Urinary bladder (tissue), 4 donors: ENCODE data around the gene CXCR2. TPM values are rescaled to one million over a fixed set of nuclear protein-coding genes. Genes with fewer than 3 reads are reported as not detected.

Experiments
- DNase-seq: peaks from one replicate; pipeline ENCODE4 v3.0.0-alpha.2; 2015; ENCODE audit errors: extremely low spot score
- H3K27ac ChIP-seq: one replicate; pipeline ENCODE4 v1.5.1; 2013; ENCODE audit warnings: low read depth, mild to moderate bottlenecking, moderate library complexity
- H3K36me3 ChIP-seq: one replicate; pipeline ENCODE4 v1.6.1; 2013; ENCODE audit warnings: mild to moderate bottlenecking, moderate library complexity; ENCODE audit not compliant: insufficient read depth
- H3K4me1 ChIP-seq: one replicate; pipeline ENCODE4 v1.6.1; 2013; ENCODE audit warnings: mild to moderate bottlenecking, moderate library complexity; ENCODE audit not compliant: insufficient read depth
- H3K4me3 ChIP-seq: one replicate; pipeline ENCODE4 v1.5.1; 2013; ENCODE audit warnings: low read depth, low read length
- WGBS: extraction: QIAGEN DNeasy Blood & Tissue Kit; methylation state at CpG from one replicate; pipeline ENCODE4 v1.1.7; 2013; 5-methylcytosine and 5-hydroxymethylcytosine counted together
- polyA plus RNA-seq: library from polyadenylated mRNA; stranded (reverse); fragments of 200-250 nt; gene quantifications from one replicate; pipeline ENCODE4 v1.2.3, GENCODE V29; 2013
- total RNA-seq: library from RNA; depleted of rRNA; stranded (reverse); fragments of >200 nt; gene quantifications from one replicate; pipeline ENCODE4 v1.2.3, GENCODE V29; 2014
- donor health status: healthy with polysubstance abuse.
- donor health status: healthy.

Gene CXCR2
- total RNA-seq = 0.48 TPM
- polyA plus RNA-seq = 0.77 TPM

GRCh38 chr2:218125626-218126080 is at the start of gene CXCR2:
CXCR2 (plus strand) TSS chr2:218126028; CDS start chr2:218134802, 8,774 bp downstream.
- Histone ChIP-seq H3K4me3 (no peak within 1 kb of the TSS), H3K4me1 (no peaks in the 10 kb centered on the region), H3K27ac (no peak within 1 kb of the TSS), H3K36me3 (no peaks in the 10 kb centered on the region)
- 61% methylated on average over 8 of the region's 8 CpGs for WGBS
- peak; percentile 29 for DNase-seq

GRCh38 chr2:218077464-218078216 is 48.2 kb upstream of the CXCR2 start:
- H3K27ac ChIP-seq = no peak overlapping the region
- no peaks in the 10 kb centered on the region for H3K36me3 ChIP-seq
- no peak overlapping the region for H3K4me3 ChIP-seq
- 89% methylated on average over 9 of the region's 9 CpGs for WGBS
- H3K4me1 ChIP-seq = no peaks in the 10 kb centered on the region
- no peak for DNase-seq

- H3K4me3 ChIP-seq = no peak overlapping the region
- no peaks in the 10 kb centered on the region for H3K4me1 ChIP-seq
- H3K27ac ChIP-seq = no peak overlapping the region
- no peak for DNase-seq
- H3K36me3 ChIP-seq = no peaks in the 10 kb centered on the region
- 70% methylated on average over 15 of the region's 15 CpGs for WGBS
Observed at GRCh38 chr2:218079943-218080913, 45.6 kb upstream of the CXCR2 start.

GRCh38 chr2:218081063-218081462 is 44.8 kb upstream of the CXCR2 start:
- 83% methylated on average over 2 of the region's 2 CpGs for WGBS
- DNase-seq = no peak
- no peaks in the 10 kb centered on the region for H3K4me1 ChIP-seq
- no peak overlapping the region for H3K4me3 ChIP-seq
- H3K36me3 ChIP-seq = no peaks in the 10 kb centered on the region
- no peak overlapping the region for H3K27ac ChIP-seq

GRCh38 chr2:218081695-218082094 is 44.1 kb upstream of the CXCR2 start:
- Histone ChIP-seq H3K27ac (no peak overlapping the region), H3K4me3 (no peak overlapping the region), H3K36me3 (no peaks in the 10 kb centered on the region), H3K4me1 (no peaks in the 10 kb centered on the region)
- WGBS = 80% methylated on average over 7 of the region's 7 CpGs
- DNase-seq = no peak

- H3K4me1 ChIP-seq = no peaks in the 10 kb centered on the region
- DNase-seq = no peak
- no peak overlapping the region for H3K4me3 ChIP-seq
- 70% methylated on average over 14 of the region's 14 CpGs for WGBS
- no peaks in the 10 kb centered on the region for H3K36me3 ChIP-seq
- H3K27ac ChIP-seq = no peak overlapping the region
Observed at GRCh38 chr2:218082586-218083351, 43.1 kb upstream of the CXCR2 start.

- 87% methylated on average over 3 of the region's 3 CpGs for WGBS
- no peaks in the 10 kb centered on the region for H3K4me1 ChIP-seq
- H3K27ac ChIP-seq = no peak overlapping the region
- H3K4me3 ChIP-seq = no peak overlapping the region
- DNase-seq = no peak
- H3K36me3 ChIP-seq = no peaks in the 10 kb centered on the region
Observed at GRCh38 chr2:218083352-218083676, 42.5 kb upstream of the CXCR2 start.

GRCh38 chr2:218086478-218086877 is 39.4 kb upstream of the CXCR2 start:
- no peak for DNase-seq
- Histone ChIP-seq H3K4me1 (no peaks in the 10 kb centered on the region), H3K27ac (no peak overlapping the region), H3K36me3 (no peaks in the 10 kb centered on the region), H3K4me3 (no peak overlapping the region)

- 63% methylated on average over 8 of the region's 8 CpGs for WGBS
- H3K27ac ChIP-seq = no peak overlapping the region
Observed at GRCh38 chr2:218089259-218089658, 36.6 kb upstream of the CXCR2 start.

GRCh38 chr2:218091746-218092145 is 34.1 kb upstream of the CXCR2 start:
- Histone ChIP-seq H3K36me3 (no peaks in the 10 kb centered on the region), H3K27ac (no peak overlapping the region), H3K4me1 (no peaks in the 10 kb centered on the region), H3K4me3 (no peak overlapping the region)
- WGBS = 91% methylated on average over 3 of the region's 3 CpGs
- DNase-seq = no peak

More at GRCh38 chr2:218089259-218089658, 36.6 kb upstream of the CXCR2 start:
- Histone ChIP-seq H3K4me3 (no peak overlapping the region), H3K36me3 (no peaks in the 10 kb centered on the region), H3K4me1 (no peaks in the 10 kb centered on the region)
- DNase-seq = no peak

- no peak for DNase-seq
- 86% methylated on average over 3 of the region's 3 CpGs for WGBS
- no peaks in the 10 kb centered on the region for H3K4me1 ChIP-seq
- no peaks in the 10 kb centered on the region for H3K36me3 ChIP-seq
- no peak overlapping the region for H3K27ac ChIP-seq
- H3K4me3 ChIP-seq = no peak overlapping the region
Observed at GRCh38 chr2:218093879-218094278, 31.9 kb upstream of the CXCR2 start.

- H3K36me3 ChIP-seq = no peaks in the 10 kb centered on the region
- WGBS = 57% methylated on average over 8 of the region's 8 CpGs
- H3K4me1 ChIP-seq = no peaks in the 10 kb centered on the region
- no peak overlapping the region for H3K27ac ChIP-seq
- no peak for DNase-seq
- H3K4me3 ChIP-seq = no peak overlapping the region
Observed at GRCh38 chr2:218095853-218096252, 30.0 kb upstream of the CXCR2 start.

- Histone ChIP-seq H3K36me3 (no peaks in the 10 kb centered on the region), H3K4me1 (no peaks in the 10 kb centered on the region), H3K4me3 (no peak overlapping the region), H3K27ac (no peak overlapping the region)
- DNase-seq = no peak
- WGBS = 78% methylated on average over 3 of the region's 3 CpGs
Observed at GRCh38 chr2:218097975-218098374, 27.9 kb upstream of the CXCR2 start.
